GM12873 (cell line): ENCODE measurements around the gene DRG2.

Experiments
- TF ChIP-seq, protein P1 (sequence below): IDR thresholded peaks from 2 replicates; pipeline ENCODE4 v1.5.1; 2012; ENCODE audit warnings: low read depth, mild to moderate bottlenecking, moderate library complexity, low read length, control low read depth; ENCODE audit not compliant: insufficient read depth; ENCODE audit errors: missing control alignments

The DRG2 gene

DNA sequence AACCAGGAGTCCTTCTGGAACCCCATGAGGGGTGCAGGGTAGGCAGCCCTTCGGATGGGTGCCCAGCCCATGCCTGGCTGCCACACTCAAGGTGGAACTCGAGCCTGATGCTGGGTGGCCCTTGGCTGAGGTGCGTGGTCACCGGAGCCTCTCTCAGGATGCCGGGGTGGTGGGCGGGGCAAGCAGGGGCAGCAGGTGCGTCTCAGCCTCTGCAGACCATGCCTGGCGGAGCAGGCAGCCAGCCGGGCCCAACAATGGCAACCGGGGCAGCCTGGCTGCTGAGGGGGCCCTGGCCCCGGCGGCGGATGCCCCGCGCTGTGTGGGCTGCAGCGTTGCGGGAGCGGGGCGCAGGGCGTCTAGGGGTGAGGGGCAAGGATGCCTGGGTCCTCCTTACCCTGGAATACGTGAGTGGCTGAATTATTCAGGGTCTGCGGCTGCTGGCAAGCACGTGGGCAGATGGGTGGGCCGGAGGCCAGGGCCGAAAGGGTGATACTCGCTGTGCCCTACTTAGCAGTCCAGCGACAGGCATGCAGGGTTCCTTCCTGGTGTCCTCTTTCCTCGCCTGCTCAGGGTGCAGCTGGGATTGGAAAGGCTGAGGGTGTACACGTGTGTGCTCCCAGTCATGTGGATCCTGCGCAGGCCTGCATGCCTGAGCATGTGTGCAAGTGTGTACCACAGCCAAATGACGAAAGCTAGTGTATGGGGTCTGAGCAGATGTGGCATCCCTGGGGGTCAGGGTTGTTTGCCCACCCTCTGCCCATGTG lies 35.4 kb downstream of the DRG2 start:
- TF ChIP-seq, protein P1, sequence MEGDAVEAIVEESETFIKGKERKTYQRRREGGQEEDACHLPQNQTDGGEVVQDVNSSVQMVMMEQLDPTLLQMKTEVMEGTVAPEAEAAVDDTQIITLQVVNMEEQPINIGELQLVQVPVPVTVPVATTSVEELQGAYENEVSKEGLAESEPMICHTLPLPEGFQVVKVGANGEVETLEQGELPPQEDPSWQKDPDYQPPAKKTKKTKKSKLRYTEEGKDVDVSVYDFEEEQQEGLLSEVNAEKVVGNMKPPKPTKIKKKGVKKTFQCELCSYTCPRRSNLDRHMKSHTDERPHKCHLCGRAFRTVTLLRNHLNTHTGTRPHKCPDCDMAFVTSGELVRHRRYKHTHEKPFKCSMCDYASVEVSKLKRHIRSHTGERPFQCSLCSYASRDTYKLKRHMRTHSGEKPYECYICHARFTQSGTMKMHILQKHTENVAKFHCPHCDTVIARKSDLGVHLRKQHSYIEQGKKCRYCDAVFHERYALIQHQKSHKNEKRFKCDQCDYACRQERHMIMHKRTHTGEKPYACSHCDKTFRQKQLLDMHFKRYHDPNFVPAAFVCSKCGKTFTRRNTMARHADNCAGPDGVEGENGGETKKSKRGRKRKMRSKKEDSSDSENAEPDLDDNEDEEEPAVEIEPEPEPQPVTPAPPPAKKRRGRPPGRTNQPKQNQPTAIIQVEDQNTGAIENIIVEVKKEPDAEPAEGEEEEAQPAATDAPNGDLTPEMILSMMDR: no peak

DNA sequence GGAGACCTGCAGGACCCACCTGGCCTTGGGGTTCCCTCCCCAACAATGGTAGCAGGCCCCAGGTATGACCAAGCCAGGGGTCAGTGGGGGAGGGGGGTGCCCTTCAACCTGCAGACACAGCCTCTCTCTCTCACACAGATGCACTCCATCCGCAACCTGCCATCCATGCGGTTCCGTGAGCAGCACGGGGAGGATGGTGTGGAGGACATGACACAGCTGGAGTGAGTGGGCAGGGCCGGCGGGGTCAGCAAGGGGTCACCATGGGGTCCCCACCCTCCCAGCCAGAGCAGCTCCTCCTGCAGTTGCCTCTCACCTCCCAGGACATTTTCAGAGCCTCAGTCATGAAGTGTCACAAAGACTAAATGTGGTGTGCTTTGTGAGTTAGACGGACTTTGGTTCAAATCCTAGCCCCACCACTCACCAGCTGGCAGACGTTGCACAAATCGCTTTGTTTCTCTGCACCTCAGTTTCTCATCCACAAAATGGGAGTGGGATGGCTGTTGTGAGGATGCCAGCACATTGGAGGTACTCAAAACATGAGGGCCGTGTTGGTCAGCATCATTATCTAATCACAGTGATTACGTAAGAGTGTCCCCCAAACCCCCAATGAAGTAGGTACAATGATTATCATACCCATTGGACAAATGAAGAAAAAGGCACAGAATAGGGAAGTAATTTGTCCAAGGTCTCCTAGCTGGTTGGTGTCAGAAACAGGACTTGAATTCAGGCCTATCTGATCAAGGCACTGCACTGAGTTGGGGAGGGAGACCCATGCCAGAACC lies 36.8 kb downstream of the DRG2 start:
- TF ChIP-seq, protein P1: no peak

DNA sequence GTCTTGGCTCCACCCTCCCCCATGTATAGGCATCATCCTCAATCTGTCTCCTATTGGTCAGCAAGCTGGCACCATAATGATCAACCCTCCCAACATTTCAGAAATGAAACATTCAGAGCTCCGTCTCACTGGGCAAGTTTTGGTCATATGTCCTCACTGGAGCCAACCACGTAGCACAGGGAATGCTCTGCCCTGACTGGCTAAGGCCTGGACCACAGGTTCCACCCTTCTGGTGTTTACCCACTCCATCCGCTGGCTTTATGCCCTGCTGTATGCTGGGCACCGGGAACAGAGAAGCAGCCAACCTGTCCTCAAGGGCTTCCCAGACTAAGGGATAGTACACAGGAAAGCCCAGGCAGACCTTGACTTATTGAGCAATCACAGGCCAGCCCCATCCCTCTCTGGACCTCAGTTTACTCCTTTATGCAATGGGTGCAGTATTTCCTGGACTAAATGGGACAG lies 41.3 kb downstream of the DRG2 start:
- TF ChIP-seq, protein P1: no peak

DNA sequence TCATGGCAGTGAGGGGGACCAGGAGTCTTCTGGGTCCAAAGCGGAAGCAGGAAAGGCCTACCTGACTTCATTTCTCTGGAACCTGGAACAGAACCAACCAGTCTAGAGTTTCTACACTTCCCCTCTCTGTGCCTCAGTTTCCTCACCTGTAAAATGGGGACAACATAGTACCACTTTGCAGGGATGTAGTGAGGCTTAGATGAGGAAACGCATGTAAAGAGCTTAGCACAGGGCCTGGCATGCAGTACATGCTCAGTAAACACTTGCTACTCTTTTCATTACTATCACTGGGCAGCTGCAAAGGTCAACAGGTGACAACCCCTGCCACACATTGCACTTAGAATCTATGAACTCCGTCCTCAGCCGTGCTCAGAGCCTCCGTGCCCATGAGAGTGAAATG lies 45.0 kb downstream of the DRG2 start:
- TF ChIP-seq, protein P1: no peak

DNA sequence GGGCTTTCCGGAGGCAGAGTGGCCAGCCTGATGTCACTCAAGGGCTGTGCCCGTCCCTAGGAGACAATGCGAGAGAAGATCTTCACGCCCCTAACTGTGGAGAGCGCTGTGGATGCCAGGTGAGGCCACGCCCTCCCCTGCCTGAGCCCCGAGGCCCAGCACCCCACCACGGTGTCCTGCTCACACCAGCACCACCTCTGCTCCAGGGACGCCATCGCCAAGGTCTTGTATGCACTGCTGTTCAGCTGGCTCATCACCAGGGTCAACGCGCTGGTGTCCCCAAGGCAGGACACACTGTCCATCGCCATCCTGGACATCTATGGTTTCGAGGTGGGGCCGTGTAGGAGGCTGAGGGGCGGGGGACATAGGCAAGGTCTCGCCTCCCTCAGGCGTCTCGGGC lies 48.6 kb downstream of the DRG2 start:
- TF ChIP-seq, protein P1: no peak

DNA sequence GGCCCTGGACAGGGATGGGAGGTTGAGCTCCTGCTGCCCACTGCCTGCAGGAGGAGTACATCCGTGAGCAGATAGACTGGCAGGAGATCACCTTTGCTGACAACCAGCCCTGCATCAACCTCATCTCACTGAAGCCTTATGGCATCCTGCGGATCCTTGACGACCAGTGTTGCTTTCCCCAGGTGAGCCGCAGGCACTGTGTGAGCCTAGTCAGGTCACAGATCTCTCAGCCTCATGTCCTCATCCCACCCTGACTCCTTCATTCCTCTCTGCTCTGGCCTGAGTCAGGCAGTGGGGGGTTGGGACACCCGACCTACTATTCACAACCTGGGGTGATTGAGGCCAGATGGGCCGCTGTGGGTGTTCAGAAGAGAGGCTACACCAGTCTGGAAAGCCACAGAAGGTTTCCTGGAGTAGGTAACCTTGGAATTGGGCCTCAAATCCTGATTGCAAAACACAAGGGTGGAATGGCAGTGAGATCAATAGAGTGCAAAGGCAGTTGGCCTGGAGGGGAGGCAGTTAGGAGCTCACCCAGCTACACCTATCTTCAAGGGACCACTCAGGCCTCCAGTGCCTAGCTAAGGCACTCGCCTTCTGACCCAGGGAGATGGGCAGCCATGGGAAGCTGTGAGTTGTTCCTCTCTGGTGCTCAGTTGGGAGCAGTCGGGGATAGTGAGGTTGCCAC lies 50.5 kb downstream of the DRG2 start:
- TF ChIP-seq, protein P1: no peak

DNA sequence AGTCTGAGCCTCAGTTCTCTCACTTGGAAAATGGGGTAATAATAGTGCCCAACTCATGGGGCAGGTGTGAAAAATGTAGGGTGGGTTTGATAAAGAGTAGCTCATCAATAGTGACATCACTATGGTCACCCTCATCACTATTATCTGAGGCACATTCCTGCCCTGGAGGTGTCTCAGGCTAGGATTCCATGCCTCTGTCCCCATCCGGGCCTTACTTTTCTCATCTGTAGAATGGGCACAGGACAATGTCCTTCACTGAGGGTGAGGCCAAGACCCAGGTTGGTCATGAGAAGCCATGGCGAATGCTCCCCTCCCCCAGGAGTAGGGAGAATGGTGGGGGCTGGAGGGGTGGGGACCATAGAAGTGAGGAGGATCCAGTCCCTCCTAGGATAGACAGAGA lies 51.3 kb downstream of the DRG2 start:
- TF ChIP-seq, protein P1: no peak
